KMS-11 (cell line): Measurements from ENCODE around the gene HDAC11.

Experiments
- H2AFZ ChIP-seq: fragments of 200-600 bp; sonication (generic); 2 replicates; pipeline ENCODE4 v1.6.1; 2016; ENCODE audit warnings: antibody characterized with exemption, mixed run types, low read depth
- H3K27ac ChIP-seq: fragments of 200-600 bp; sonication (generic); 2 replicates; pipeline ENCODE4 v1.6.1; 2016; ENCODE audit warnings: mild to moderate bottlenecking, mixed run types
- H3K27me3 ChIP-seq: fragments of 200-600 bp; sonication (generic); 2 replicates; pipeline ENCODE4 v1.6.1; 2017; ENCODE audit warnings: mild to moderate bottlenecking, low read depth, mixed run types, moderate library complexity; ENCODE audit not compliant: insufficient read depth
- H3K36me3 ChIP-seq: fragments of 200-600 bp; sonication (generic); 2 replicates; pipeline ENCODE4 v1.6.1; 2017; ENCODE audit warnings: mild to moderate bottlenecking, mixed run types; ENCODE audit not compliant: insufficient read depth
- H3K4me1 ChIP-seq: fragments of 200-600 bp; sonication (generic); 2 replicates; pipeline ENCODE4 v1.6.1; 2016; ENCODE audit warnings: mild to moderate bottlenecking, low read depth, mixed run types; ENCODE audit not compliant: poor library complexity, severe bottlenecking
- H3K4me2 ChIP-seq: fragments of 200-600 bp; sonication (generic); 2 replicates; pipeline ENCODE4 v1.7.0; 2016; ENCODE audit warnings: mild to moderate bottlenecking, mixed run types
- H3K4me3 ChIP-seq: fragments of 200-600 bp; sonication (generic); IDR thresholded peaks from 2 replicates; pipeline ENCODE4 v1.6.1; 2017; ENCODE audit warnings: low read depth, low read length, mixed read lengths; ENCODE audit not compliant: insufficient read depth
- H3K79me2 ChIP-seq: fragments of 200-600 bp; sonication (generic); 2 replicates; pipeline ENCODE4 v1.6.1; 2016; ENCODE audit warnings: low read depth, mixed run types; ENCODE audit not compliant: insufficient read depth
- H3K9ac ChIP-seq: fragments of 200-600 bp; sonication (generic); 2 replicates; pipeline ENCODE4 v1.6.1; 2016; ENCODE audit warnings: mild to moderate bottlenecking, mixed run types
- H4K20me1 ChIP-seq: fragments of 200-600 bp; sonication (generic); 2 replicates; pipeline ENCODE4 v1.6.1; 2016; ENCODE audit warnings: mild to moderate bottlenecking, mixed run types; ENCODE audit not compliant: insufficient read depth
- CTCF ChIP-seq: fragments of 200-600 bp; sonication (generic); conservative IDR thresholded peaks from 2 replicates; pipeline ENCODE4 v1.6.1; 2017; ENCODE audit warnings: low read depth, mild to moderate bottlenecking, antibody characterized with exemption, low read length, moderate library complexity, mixed read lengths

The HDAC11 gene

GRCh38 chr3:13479332-13479581 is 849 bp upstream of the HDAC11 start:
- no peak overlapping the region; the same call in 1 of the 2 replicates for H3K9ac ChIP-seq
- no peaks in the 10 kb centered on the region for H4K20me1 ChIP-seq
- no peaks in the 10 kb centered on the region for H3K79me2 ChIP-seq
- no peak for TF ChIP-seq CTCF
- peaks cover 27% of the 10 kb centered on the region for H3K4me1 ChIP-seq
- H3K36me3 ChIP-seq, result no peaks in the 10 kb centered on the region
- H2AFZ ChIP-seq, result no peak overlapping the region
- no peaks in the 10 kb centered on the region for H3K27me3 ChIP-seq
- H3K4me3 ChIP-seq, result peak overlapping the region; percentile 28
- H3K4me2 ChIP-seq, result peak overlapping the region; percentile 51; the same call in 1 of the 2 replicates
- no peak overlapping the region for H3K27ac ChIP-seq

GRCh38 chr3:13480340-13481318 is 523 bp downstream of the HDAC11 start:
- H2AFZ ChIP-seq, result peak overlapping the region; percentile 18
- no peak for TF ChIP-seq CTCF
- no peak overlapping the region for H3K27ac ChIP-seq
- H3K4me1 ChIP-seq, result peaks cover 41% of the 10 kb centered on the region
- H3K9ac ChIP-seq, result no peak overlapping the region; the same call in 1 of the 2 replicates
- H3K27me3 ChIP-seq, result no peaks in the 10 kb centered on the region
- H3K36me3 ChIP-seq, result no peaks in the 10 kb centered on the region
- no peaks in the 10 kb centered on the region for H3K79me2 ChIP-seq
- H3K4me3 ChIP-seq, result peak overlapping the region; percentile 28
- H3K4me2 ChIP-seq, result peak overlapping the region; percentile 48
- no peaks in the 10 kb centered on the region for H4K20me1 ChIP-seq

GRCh38 chr3:13482106-13482690 is 2.1 kb downstream of the HDAC11 start:
- Histone ChIP-seq H3K27me3 (no peaks in the 10 kb centered on the region), H3K4me3 (no peak overlapping the region), H3K4me1 (peaks cover 43% of the 10 kb centered on the region), H4K20me1 (no peaks in the 10 kb centered on the region), H3K36me3 (no peaks in the 10 kb centered on the region), H3K4me2 (peak overlapping the region; percentile 54), H2AFZ (no peak overlapping the region), H3K79me2 (no peaks in the 10 kb centered on the region), H3K9ac (no peak overlapping the region), H3K27ac (0 out of 2 replicates have a peak overlapping the region, but pooled peaks have one; percentile 15)
- TF ChIP-seq CTCF, result no peak

- Histone ChIP-seq H4K20me1 (no peaks in the 10 kb centered on the region), H3K4me3 (no peak overlapping the region), H3K36me3 (no peaks in the 10 kb centered on the region), H2AFZ (no peak overlapping the region), H3K4me1 (peaks cover 43% of the 10 kb centered on the region), H3K27me3 (no peaks in the 10 kb centered on the region), H3K4me2 (no peak overlapping the region), H3K9ac (no peak overlapping the region), H3K27ac (no peak overlapping the region), H3K79me2 (no peaks in the 10 kb centered on the region)
- TF ChIP-seq CTCF, result no peak
These were observed 3.2 kb downstream of the HDAC11 start for GRCh38 chr3:13483286-13483685.
